Skeletal muscle satellite cell (primary cell): ENCODE data around the gene TBX15.

ENCODE experiments used
- H3K27me3 ChIP-seq: 2 replicates; pipeline ENCODE4 v1.7.0; 2013; ENCODE audit warnings: low read length; ENCODE audit not compliant: control insufficient read depth, insufficient read depth
- H3K36me3 ChIP-seq: 2 replicates; pipeline ENCODE4 v1.7.0; 2013; ENCODE audit warnings: mild to moderate bottlenecking, control low read depth, low read length; ENCODE audit not compliant: insufficient read depth
- H3K4me1 ChIP-seq: 2 replicates; pipeline ENCODE4 v1.7.0; 2013; ENCODE audit warnings: low read length; ENCODE audit not compliant: control insufficient read depth, insufficient read depth
- H3K4me2 ChIP-seq: 2 replicates; pipeline ENCODE4 v1.7.0; 2013; ENCODE audit warnings: mild to moderate bottlenecking, low read length
- H3K4me3 ChIP-seq: 2 replicates; pipeline ENCODE4 v1.7.0; 2013; ENCODE audit warnings: low read length
- H3K9ac ChIP-seq: 2 replicates; pipeline ENCODE4 v1.7.0; 2013; ENCODE audit warnings: mild to moderate bottlenecking, low read depth, low read length, moderate library complexity
- H3K9me3 ChIP-seq: replicated peaks from 2 replicates; pipeline ENCODE4 v1.7.0; 2013; ENCODE audit warnings: mild to moderate bottlenecking, control low read depth, low read length

Gene TBX15

GRCh38 chr1:118990513-118991152 lies 2.5 kb upstream of the TBX15 start:
- Histone ChIP-seq H3K4me1 (peaks cover 8% of the 10 kb centered on the region), H3K9me3 (no peaks in the 10 kb centered on the region), H3K4me3 (no peak overlapping the region), H3K9ac (no peak overlapping the region), H3K36me3 (no peaks in the 10 kb centered on the region), H3K27me3 (peaks cover 8% of the 10 kb centered on the region), H3K4me2 (no peak overlapping the region)

GRCh38 chr1:118989878-118990378 lies 1.8 kb upstream of the TBX15 start:
- no peaks in the 10 kb centered on the region for H3K36me3 ChIP-seq
- no peak overlapping the region for H3K4me2 ChIP-seq
- peaks cover 8% of the 10 kb centered on the region for H3K27me3 ChIP-seq
- no peaks in the 10 kb centered on the region for H3K9me3 ChIP-seq
- H3K4me1 ChIP-seq: peaks cover 14% of the 10 kb centered on the region
- no peak overlapping the region for H3K4me3 ChIP-seq
- H3K9ac ChIP-seq: no peak overlapping the region

GRCh38 chr1:118989006-118989815 lies 1.1 kb upstream of the TBX15 start:
- no peak overlapping the region for H3K4me3 ChIP-seq
- peaks cover 14% of the 10 kb centered on the region for H3K4me1 ChIP-seq
- H3K9ac ChIP-seq: no peak overlapping the region
- peaks cover 8% of the 10 kb centered on the region for H3K27me3 ChIP-seq
- no peaks in the 10 kb centered on the region for H3K36me3 ChIP-seq
- H3K4me2 ChIP-seq: no peak overlapping the region
- H3K9me3 ChIP-seq: no peaks in the 10 kb centered on the region

GRCh38 chr1:118987468-118988185 lies 516 bp downstream of the TBX15 start:
- Histone ChIP-seq H3K4me1 (peaks cover 14% of the 10 kb centered on the region), H3K9ac (peak overlapping the region; percentile 90), H3K27me3 (peaks cover 8% of the 10 kb centered on the region), H3K4me3 (peak overlapping the region; percentile 90), H3K4me2 (peak overlapping the region; percentile 98), H3K9me3 (no peaks in the 10 kb centered on the region), H3K36me3 (peaks cover 3% of the 10 kb centered on the region)

GRCh38 chr1:118986555-118987467 lies 1.3 kb downstream of the TBX15 start:
- H3K4me1 ChIP-seq: peaks cover 14% of the 10 kb centered on the region
- H3K9me3 ChIP-seq: no peaks in the 10 kb centered on the region
- peak overlapping the region; percentile 90 for H3K4me3 ChIP-seq
- H3K27me3 ChIP-seq: peaks cover 8% of the 10 kb centered on the region
- peaks cover 3% of the 10 kb centered on the region for H3K36me3 ChIP-seq
- H3K9ac ChIP-seq: peak overlapping the region; percentile 90
- peak overlapping the region; percentile 98 for H3K4me2 ChIP-seq

- Histone ChIP-seq H3K4me1 (peaks cover 14% of the 10 kb centered on the region), H3K27me3 (peaks cover 4% of the 10 kb centered on the region), H3K4me3 (peak overlapping the region; percentile 90), H3K9me3 (no peaks in the 10 kb centered on the region), H3K9ac (peak overlapping the region; percentile 90), H3K36me3 (peaks cover 3% of the 10 kb centered on the region), H3K4me2 (peak overlapping the region; percentile 98)
Measured at GRCh38 chr1:118985640-118986554, 2.2 kb downstream of the TBX15 start.

GRCh38 chr1:118984722-118985639 lies 3.2 kb downstream of the TBX15 start:
- H3K36me3 ChIP-seq: peaks cover 3% of the 10 kb centered on the region
- H3K4me3 ChIP-seq: peak overlapping the region; percentile 90
- peaks cover 4% of the 10 kb centered on the region for H3K27me3 ChIP-seq
- H3K9ac ChIP-seq: peak overlapping the region; percentile 90
- no peaks in the 10 kb centered on the region for H3K9me3 ChIP-seq
- peak overlapping the region; percentile 98 for H3K4me2 ChIP-seq
- H3K4me1 ChIP-seq: peaks cover 14% of the 10 kb centered on the region

GRCh38 chr1:118984086-118984721 lies 3.9 kb downstream of the TBX15 start:
- peaks cover 3% of the 10 kb centered on the region for H3K36me3 ChIP-seq
- H3K4me3 ChIP-seq: no peak overlapping the region
- peak overlapping the region; percentile 90 for H3K9ac ChIP-seq
- peak overlapping the region; percentile 98 for H3K4me2 ChIP-seq
- H3K9me3 ChIP-seq: no peaks in the 10 kb centered on the region
- H3K4me1 ChIP-seq: peaks cover 14% of the 10 kb centered on the region
- H3K27me3 ChIP-seq: peaks cover 4% of the 10 kb centered on the region

GRCh38 chr1:118983558-118984041 lies 4.5 kb downstream of the TBX15 start:
- H3K9ac ChIP-seq: no peak overlapping the region
- H3K4me3 ChIP-seq: no peak overlapping the region
- peaks cover 4% of the 10 kb centered on the region for H3K27me3 ChIP-seq
- no peak overlapping the region for H3K4me2 ChIP-seq
- peaks cover 3% of the 10 kb centered on the region for H3K36me3 ChIP-seq
- H3K4me1 ChIP-seq: peaks cover 14% of the 10 kb centered on the region
- no peaks in the 10 kb centered on the region for H3K9me3 ChIP-seq
